SK-N-MC (cell line): ENCODE results near the gene NUDT22.

Source experiments
- DNase-seq: peaks from one replicate; pipeline ENCODE4 v3.0.0-alpha.2; 2011; ENCODE audit warnings: low read depth, low spot score
- H3K27ac ChIP-seq: fragments of 200-600 bp; sonication (generic); 2 replicates; pipeline ENCODE4 v1.5.1; 2016; ENCODE audit warnings: mixed run types
- H3K36me3 ChIP-seq: fragments of 200-600 bp; sonication (generic); 2 replicates; pipeline ENCODE4 v1.6.1; 2017; ENCODE audit warnings: antibody characterized with exemption, low read length, mixed read lengths; ENCODE audit not compliant: insufficient read depth
- H3K4me3 ChIP-seq: fragments of 200-600 bp; sonication (generic); 2 replicates; pipeline ENCODE4 v1.5.1; 2016
- H3K9ac ChIP-seq: fragments of 200-600 bp; sonication (generic); 2 replicates; pipeline ENCODE4 v1.8.0; 2017; ENCODE audit warnings: mixed run types, mixed read lengths; ENCODE audit not compliant: insufficient read length
- H3K9me3 ChIP-seq: fragments of 200-600 bp; sonication (generic); 2 replicates; pipeline ENCODE4 v1.6.1; 2017; ENCODE audit warnings: low read depth, mild to moderate bottlenecking, antibody characterized with exemption, low read length, moderate library complexity, mixed read lengths
- EZH2 ChIP-seq: fragments of 200-600 bp; sonication (generic); IDR thresholded peaks from one replicate; pipeline ENCODE4 v1.6.1; 2017; ENCODE audit warnings: antibody characterized with exemption
- FOXP2 ChIP-seq: optimal IDR thresholded peaks from 2 replicates; pipeline ENCODE3; 2011; ENCODE audit warnings: mild to moderate bottlenecking, moderate library complexity; ENCODE audit not compliant: insufficient read depth; ENCODE audit errors: extremely low read length, control extremely low read depth
- POLR2AphosphoS5 ChIP-seq: IDR thresholded peaks from 2 replicates; pipeline ENCODE4 v1.6.1; 2012; ENCODE audit warnings: mild to moderate bottlenecking, low read depth, low read length, borderline replicate concordance

The NUDT22 gene

GRCh38 chr11:64230171-64230984 is 4.3 kb downstream of the NUDT22 start, which contains the start of gene DNAJC4:
TSS of gene DNAJC4 (plus strand) at chr11:64230548. CDS start at chr11:64230855, 307 bp downstream.
- TF ChIP-seq POLR2AphosphoS5 (peak; percentile 78), FOXP2 (no peak), EZH2 (no peak)
- H3K9me3 ChIP-seq = no peaks in the 10 kb centered on the region
- peak; percentile 47 for DNase-seq
- no peaks in the 10 kb centered on the region for H3K36me3 ChIP-seq
- H3K27ac ChIP-seq = peak within 1 kb of the TSS; percentile 50; the same call in 1 of the 2 replicates
- peak within 1 kb of the TSS; percentile 71 for H3K9ac ChIP-seq
- peak within 1 kb of the TSS; percentile 94 for H3K4me3 ChIP-seq

- H3K4me3 ChIP-seq = peak overlapping the region; percentile 94
- H3K27ac ChIP-seq = 0 out of 2 replicates have a peak overlapping the region, but pooled peaks have one; percentile 50
- peak overlapping the region; percentile 71 for H3K9ac ChIP-seq
- TF ChIP-seq FOXP2 (no peak), POLR2AphosphoS5 (no peak), EZH2 (no peak)
- no peaks in the 10 kb centered on the region for H3K36me3 ChIP-seq
- DNase-seq = no peak
- no peaks in the 10 kb centered on the region for H3K9me3 ChIP-seq
These were observed 4.9 kb downstream of the NUDT22 start for GRCh38 chr11:64230985-64231365.

- Histone ChIP-seq H3K4me3 (no peak overlapping the region), H3K9ac (no peak overlapping the region), H3K36me3 (no peaks in the 10 kb centered on the region), H3K27ac (no peak overlapping the region), H3K9me3 (no peaks in the 10 kb centered on the region)
- TF ChIP-seq FOXP2 (no peak), POLR2AphosphoS5 (no peak), EZH2 (no peak)
- no peak for DNase-seq
These were observed 5.5 kb downstream of the NUDT22 start for GRCh38 chr11:64231546-64231945.

GRCh38 chr11:64232182-64232966 is 6.3 kb downstream of the NUDT22 start:
- no peak overlapping the region for H3K9ac ChIP-seq
- H3K27ac ChIP-seq = no peak overlapping the region; the same call in 1 of the 2 replicates
- DNase-seq = no peak
- H3K36me3 ChIP-seq = peaks cover 2% of the 10 kb centered on the region; the same call in 1 of the 2 replicates
- no peak overlapping the region for H3K4me3 ChIP-seq
- TF ChIP-seq EZH2 = no peak
- no peak for TF ChIP-seq FOXP2
- TF ChIP-seq POLR2AphosphoS5 = no peak
- H3K9me3 ChIP-seq = no peaks in the 10 kb centered on the region

- no peak overlapping the region for H3K9ac ChIP-seq
- no peaks in the 10 kb centered on the region for H3K9me3 ChIP-seq
- H3K27ac ChIP-seq = no peak overlapping the region; the same call in 1 of the 2 replicates
- no peak for DNase-seq
- H3K36me3 ChIP-seq = peaks cover 5% of the 10 kb centered on the region; the same call in 1 of the 2 replicates
- no peak for TF ChIP-seq POLR2AphosphoS5
- no peak for TF ChIP-seq EZH2
- TF ChIP-seq FOXP2 = no peak
- H3K4me3 ChIP-seq = no peak overlapping the region
These were observed 6.9 kb downstream of the NUDT22 start for GRCh38 chr11:64232967-64233315.

- TF ChIP-seq FOXP2 (no peak), POLR2AphosphoS5 (peak; percentile 36; the same call in 1 of the 2 replicates), EZH2 (no peak)
- Histone ChIP-seq H3K4me3 (peak within 1 kb of the TSS; percentile 83), H3K9me3 (no peaks in the 10 kb centered on the region), H3K36me3 (peaks cover 5% of the 10 kb centered on the region; the same call in 1 of the 2 replicates), H3K27ac (no peak within 1 kb of the TSS; the same call in 1 of the 2 replicates), H3K9ac (peak within 1 kb of the TSS; percentile 68)
- no peak for DNase-seq
These were observed 8.0 kb downstream of the NUDT22 start, which contains the start of gene VEGFB for GRCh38 chr11:64233913-64234586. TSS of gene VEGFB (plus strand) at chr11:64234584. CDS start at chr11:64234834, 250 bp downstream.

GRCh38 chr11:64234647-64235379 is 8.7 kb downstream of the NUDT22 start:
- no peak for TF ChIP-seq FOXP2
- TF ChIP-seq POLR2AphosphoS5 = peak; percentile 32; the same call in 1 of the 2 replicates
- peak overlapping the region; percentile 82 for H3K4me3 ChIP-seq
- H3K9ac ChIP-seq = no peak overlapping the region
- H3K36me3 ChIP-seq = peaks cover 5% of the 10 kb centered on the region; the same call in 1 of the 2 replicates
- no peak for DNase-seq
- H3K27ac ChIP-seq = no peak overlapping the region; the same call in 1 of the 2 replicates
- no peaks in the 10 kb centered on the region for H3K9me3 ChIP-seq
